K562 (cell line): ENCODE results near the gene NUDCD3. TPM values are rescaled to one million over a fixed set of nuclear protein-coding genes. Genes with fewer than 3 reads are reported as not detected.
A peak's percentile ranks its signal among the peaks of the same experiment; 100 is the strongest.

Experiments used
- BDP1 ChIP-seq: IDR thresholded peaks from 3 replicates; pipeline ENCODE4 v1.6.1; 2011; ENCODE audit not compliant: insufficient read length, insufficient read depth
- EP300 ChIP-seq: IDR thresholded peaks from 2 replicates; pipeline ENCODE4 v1.6.1; 2012; ENCODE audit warnings: low read length, improper control_type of control experiment
- HINFP ChIP-seq: fragments of 450-650 bp; conservative IDR thresholded peaks from 2 replicates; pipeline ENCODE4 v1.6.1; 2016; ENCODE audit warnings: missing genetic modification characterization, low read depth, mild to moderate bottlenecking, control low read depth, missing compliant biosample characterization
- HOXB6 ChIP-seq: fragments of 250-450 bp; sonication (Bioruptor Pico); IDR thresholded peaks from 2 replicates; pipeline ENCODE4 v1.5.1; 2022; ENCODE audit warnings: mild to moderate bottlenecking, borderline replicate concordance
- HSF4 ChIP-seq: fragments of 250-450 bp; sonication (Bioruptor Pico); IDR thresholded peaks from 2 replicates; pipeline ENCODE4 v2.1.2; 2022; ENCODE audit warnings: mild to moderate bottlenecking, moderate library complexity, borderline replicate concordance
- RFX5 ChIP-seq: IDR thresholded peaks from 2 replicates; pipeline ENCODE4 v1.6.1; 2011; ENCODE audit warnings: low read depth, mild to moderate bottlenecking, improper control_type of control experiment, low read length
- SOX6 ChIP-seq: fragments of 450-650 bp; IDR thresholded peaks from 2 replicates; pipeline ENCODE4 v1.6.1; 2014; ENCODE audit warnings: mild to moderate bottlenecking
- SP2 ChIP-seq: IDR thresholded peaks from 2 replicates; pipeline ENCODE4 v1.6.1; 2011; ENCODE audit warnings: mild to moderate bottlenecking, low read depth, low read length, moderate library complexity; ENCODE audit not compliant: poor library complexity, severe bottlenecking; ENCODE audit errors: extremely low read depth
- TBL1XR1 ChIP-seq, 2 experiments: IDR thresholded peaks; 2 replicates each; pipeline ENCODE4 v1.6.1; 2012; ENCODE audit warnings: improper control_type of control experiment in 2 of 2, low read length in 2 of 2, mild to moderate bottlenecking in 1 of 2
- ZNF263 ChIP-seq: sonication (generic); formaldehyde crosslinking; IDR thresholded peaks from 2 replicates; pipeline ENCODE4 v1.8.0; 2022; ENCODE audit warnings: mild to moderate bottlenecking, missing genetic modification reagents, borderline replicate concordance
- ZNF583 ChIP-seq: fragments of 250-450 bp; sonication (Bioruptor Pico); IDR thresholded peaks from 2 replicates; pipeline ENCODE4 v1.4.0; 2020
- ZNF592 ChIP-seq: fragments of 450-650 bp; IDR thresholded peaks from 2 replicates; pipeline ENCODE4 v1.6.1; 2017; ENCODE audit warnings: antibody characterized with exemption, mild to moderate bottlenecking
- polyA plus RNA-seq, 8 experiments: library from polyadenylated mRNA; depleted of rRNA in 4 of 8; stranded (reverse) in 5 of 8; unstranded in 3 of 8; fragments of >200 nt; fragmentation: Nextera tagmentation in 2 of 8; fragmentation: Illumina TruSeq in 1 of 8; extraction: Ambion mirVana in 2 of 8; extraction: Trizol in 1 of 8; gene quantifications; 2 replicates each; pipeline versions ENCODE4 v1.2.1 to v1.2.3, GENCODE V29; 2011 to 2014; ENCODE audit warnings: inconsistent platforms in 1 of 8, missing spikeins in 1 of 8
- total RNA-seq, 7 experiments: library from RNA; depleted of rRNA in 6 of 7; stranded (reverse); fragments of >200 nt in 6 of 7; fragmentation: Illumina TruSeq in 2 of 7; extraction: Trizol in 2 of 7; gene quantifications; 2 replicates each; pipeline versions ENCODE4 v1.2.1 to v1.2.3, GENCODE V29; 2011 to 2021; ENCODE audit warnings: low replicate concordance in 1 of 7
- TF ChIP-seq, protein P1 (sequence below): sonication (generic); formaldehyde crosslinking; IDR thresholded peaks from 2 replicates; pipeline ENCODE4 v1.8.0; 2023; ENCODE audit warnings: mild to moderate bottlenecking, missing genetic modification reagents

The NUDCD3 gene
- total and polyA plus RNA-seq, 9 of the 15 experiments (the other 6 are each of a cell fraction or from before 2014, with no cell fraction given), result 24.8 to 64.2 (median 42.6) TPM

DNA sequence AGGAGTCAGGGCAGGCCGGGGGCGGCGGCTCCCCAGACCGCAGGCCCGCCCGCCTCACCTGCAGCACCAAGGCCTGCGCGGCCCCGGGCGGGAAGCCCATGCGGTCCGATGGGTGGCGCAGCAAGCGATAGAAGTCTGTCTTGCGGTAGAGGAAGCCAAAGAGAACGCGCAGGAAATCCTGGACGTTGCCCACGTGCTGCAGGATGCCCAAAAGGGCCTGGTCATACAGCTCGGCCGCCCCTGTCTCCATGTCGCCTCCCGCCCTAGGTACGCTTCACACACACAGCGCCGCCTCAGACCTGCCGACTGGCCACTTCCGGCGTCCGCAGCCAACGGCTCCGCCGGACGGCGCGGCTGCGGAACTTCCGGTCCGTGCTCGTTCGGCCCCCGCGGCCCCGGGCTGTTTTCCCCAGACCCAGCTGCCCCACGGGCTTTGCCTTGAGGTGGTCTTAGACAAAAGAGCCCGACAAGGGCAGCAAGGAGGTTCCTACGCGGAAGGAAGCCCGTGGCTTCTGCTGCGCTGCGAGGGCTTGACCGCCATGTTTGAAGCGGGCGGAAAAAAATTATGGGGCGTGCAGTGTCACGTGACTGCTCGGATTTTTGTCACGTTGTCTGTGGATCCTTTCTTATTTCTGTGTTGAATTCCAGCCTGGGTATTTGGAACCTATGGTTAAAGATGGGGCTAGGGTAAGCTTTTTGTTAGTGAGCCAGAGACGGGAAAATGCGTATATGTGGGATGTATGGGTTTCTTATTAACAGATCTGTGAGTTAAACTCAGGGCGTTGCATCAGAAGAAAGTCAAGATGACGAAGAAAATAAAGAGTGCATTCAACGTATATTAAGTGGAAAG, at the start of gene NUDCD3 (continued):
- peak; percentile 95 for TF ChIP-seq HINFP (tag)
- no peak for TF ChIP-seq BDP1
- TF ChIP-seq SP2, result no peak
- TF ChIP-seq EP300, result peak; percentile 40; the same call in 1 of the 2 replicates
- peak; percentile 34; the same call in 1 of the 2 replicates for TF ChIP-seq SOX6
- TF ChIP-seq, protein P1, sequence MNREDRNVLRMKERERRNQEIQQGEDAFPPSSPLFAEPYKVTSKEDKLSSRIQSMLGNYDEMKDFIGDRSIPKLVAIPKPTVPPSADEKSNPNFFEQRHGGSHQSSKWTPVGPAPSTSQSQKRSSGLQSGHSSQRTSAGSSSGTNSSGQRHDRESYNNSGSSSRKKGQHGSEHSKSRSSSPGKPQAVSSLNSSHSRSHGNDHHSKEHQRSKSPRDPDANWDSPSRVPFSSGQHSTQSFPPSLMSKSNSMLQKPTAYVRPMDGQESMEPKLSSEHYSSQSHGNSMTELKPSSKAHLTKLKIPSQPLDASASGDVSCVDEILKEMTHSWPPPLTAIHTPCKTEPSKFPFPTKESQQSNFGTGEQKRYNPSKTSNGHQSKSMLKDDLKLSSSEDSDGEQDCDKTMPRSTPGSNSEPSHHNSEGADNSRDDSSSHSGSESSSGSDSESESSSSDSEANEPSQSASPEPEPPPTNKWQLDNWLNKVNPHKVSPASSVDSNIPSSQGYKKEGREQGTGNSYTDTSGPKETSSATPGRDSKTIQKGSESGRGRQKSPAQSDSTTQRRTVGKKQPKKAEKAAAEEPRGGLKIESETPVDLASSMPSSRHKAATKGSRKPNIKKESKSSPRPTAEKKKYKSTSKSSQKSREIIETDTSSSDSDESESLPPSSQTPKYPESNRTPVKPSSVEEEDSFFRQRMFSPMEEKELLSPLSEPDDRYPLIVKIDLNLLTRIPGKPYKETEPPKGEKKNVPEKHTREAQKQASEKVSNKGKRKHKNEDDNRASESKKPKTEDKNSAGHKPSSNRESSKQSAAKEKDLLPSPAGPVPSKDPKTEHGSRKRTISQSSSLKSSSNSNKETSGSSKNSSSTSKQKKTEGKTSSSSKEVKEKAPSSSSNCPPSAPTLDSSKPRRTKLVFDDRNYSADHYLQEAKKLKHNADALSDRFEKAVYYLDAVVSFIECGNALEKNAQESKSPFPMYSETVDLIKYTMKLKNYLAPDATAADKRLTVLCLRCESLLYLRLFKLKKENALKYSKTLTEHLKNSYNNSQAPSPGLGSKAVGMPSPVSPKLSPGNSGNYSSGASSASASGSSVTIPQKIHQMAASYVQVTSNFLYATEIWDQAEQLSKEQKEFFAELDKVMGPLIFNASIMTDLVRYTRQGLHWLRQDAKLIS (CRISPR knock-in tag), result peak; percentile 64; the same call in 1 of the 2 replicates
- TF ChIP-seq ZNF583, result 0 out of 2 replicates have a peak, but pooled peaks have one; percentile 44
- peak; percentile 67; the same call in 1 of the 2 replicates for TF ChIP-seq ZNF263
- TF ChIP-seq HSF4 (CRISPR knock-in tag), result no peak
- TF ChIP-seq HOXB6 (CRISPR knock-in tag), result no peak
- no peak for TF ChIP-seq TBL1XR1 (IDR thresholded peaks at IDR 0.05; ENCODE audit: low read length in 2 of 2)
- no peak for TF ChIP-seq RFX5
- TF ChIP-seq ZNF592, result 0 out of 2 replicates have a peak, but pooled peaks have one; percentile 39
